ENCODE results near the gene FASLG. TPM values are rescaled to one million over a fixed set of nuclear protein-coding genes. Genes with fewer than 3 reads are reported as not detected.

The FASLG gene
- total and polyA plus RNA-seq, 2 experiments from 2014 or later, result not detected

- Histone ChIP-seq H3K9me2 (replicated peaks; ENCODE audit: insufficient read depth) (no peaks in the 10 kb centered on the region), H3K4me1 (ENCODE audit: insufficient read depth) (no peaks in the 10 kb centered on the region), H3K27me3 (no peaks in the 10 kb centered on the region), H3K36me3 (replicated peaks; ENCODE audit: insufficient read depth, low read depth) (no peaks in the 10 kb centered on the region), H3K9me3 (ENCODE audit: low read depth) (no peaks in the 10 kb centered on the region), H3K4me2 (no peak overlapping the region), H4K20me1 (ENCODE audit: insufficient read depth, poor library complexity, severe bottlenecking) (no peaks in the 10 kb centered on the region), H3K4me3 (no peak overlapping the region), H3K27ac (no peak overlapping the region), H3K79me2 (no peaks in the 10 kb centered on the region), H2AFZ (no peak overlapping the region)
- TF ChIP-seq EZH2phosphoT487 (IDR thresholded peaks at IDR 0.05; ENCODE audit: low read depth, severe bottlenecking, unreplicated experiment) (no peak), EZH2 (IDR thresholded peaks at IDR 0.05; ENCODE audit: borderline replicate concordance) (no peak), CTCF (IDR thresholded peaks at IDR 0.05; ENCODE audit: poor library complexity) (no peak)
- WGBS (ENCODE audit: low lambda C conversion rate, missing lambda C conversion rate), result 72% methylated on average over 3 of the region's 3 CpGs
- DNase-seq (ENCODE audit: low spot score), result no peak
Measured at GRCh38 chr1:172630868-172631267, 28.0 kb upstream of the FASLG start.

- Histone ChIP-seq H3K36me3 (replicated peaks; ENCODE audit: insufficient read depth, low read depth) (no peaks in the 10 kb centered on the region), H3K27ac (no peak overlapping the region), H3K9me3 (ENCODE audit: low read depth) (no peaks in the 10 kb centered on the region), H3K79me2 (no peaks in the 10 kb centered on the region), H2AFZ (no peak overlapping the region), H3K9me2 (replicated peaks; ENCODE audit: insufficient read depth) (no peaks in the 10 kb centered on the region), H3K27me3 (no peaks in the 10 kb centered on the region), H3K4me3 (no peak overlapping the region), H4K20me1 (ENCODE audit: insufficient read depth, poor library complexity, severe bottlenecking) (no peaks in the 10 kb centered on the region), H3K4me1 (ENCODE audit: insufficient read depth) (peaks cover 4% of the 10 kb centered on the region), H3K4me2 (no peak overlapping the region)
- no peak for DNase-seq (ENCODE audit: low spot score)
- TF ChIP-seq EZH2phosphoT487 (IDR thresholded peaks at IDR 0.05; ENCODE audit: low read depth, severe bottlenecking, unreplicated experiment), result no peak
- 93% methylated on average over 2 of the region's 2 CpGs for WGBS (ENCODE audit: low lambda C conversion rate, missing lambda C conversion rate)
Measured at GRCh38 chr1:172637522-172637921, 21.4 kb upstream of the FASLG start.

GRCh38 chr1:172638249-172638648 is 20.7 kb upstream of the FASLG start:
- Histone ChIP-seq H3K9me2 (replicated peaks; ENCODE audit: insufficient read depth) (no peaks in the 10 kb centered on the region), H3K27me3 (no peaks in the 10 kb centered on the region), H3K4me2 (no peak overlapping the region), H3K79me2 (no peaks in the 10 kb centered on the region), H3K36me3 (replicated peaks; ENCODE audit: insufficient read depth, low read depth) (no peaks in the 10 kb centered on the region), H3K9me3 (ENCODE audit: low read depth) (no peaks in the 10 kb centered on the region), H3K4me1 (ENCODE audit: insufficient read depth) (peaks cover 4% of the 10 kb centered on the region), H3K27ac (peak overlapping the region; percentile 50), H3K4me3 (no peak overlapping the region), H4K20me1 (ENCODE audit: insufficient read depth, poor library complexity, severe bottlenecking) (no peaks in the 10 kb centered on the region), H2AFZ (no peak overlapping the region)
- TF ChIP-seq EZH2phosphoT487 (IDR thresholded peaks at IDR 0.05; ENCODE audit: low read depth, severe bottlenecking, unreplicated experiment) (no peak), CTCF (IDR thresholded peaks at IDR 0.05; ENCODE audit: poor library complexity) (no peak), EZH2 (IDR thresholded peaks at IDR 0.05; ENCODE audit: borderline replicate concordance) (no peak)
- WGBS (ENCODE audit: low lambda C conversion rate, missing lambda C conversion rate), result 94% methylated on average over 2 of the region's 2 CpGs
- DNase-seq (ENCODE audit: low spot score), result no peak

GRCh38 chr1:172638885-172639831 is 19.7 kb upstream of the FASLG start:
- H2AFZ ChIP-seq, result peak overlapping the region; percentile 37
- H3K9me2 ChIP-seq (replicated peaks; ENCODE audit: insufficient read depth), result no peaks in the 10 kb centered on the region
- H3K4me2 ChIP-seq, result no peak overlapping the region
- no peaks in the 10 kb centered on the region for H3K9me3 ChIP-seq (ENCODE audit: low read depth)
- no peaks in the 10 kb centered on the region for H3K36me3 ChIP-seq (replicated peaks; ENCODE audit: insufficient read depth, low read depth)
- no peak for DNase-seq (ENCODE audit: low spot score)
- peak overlapping the region; percentile 56 for H3K27ac ChIP-seq
- no peaks in the 10 kb centered on the region for H3K79me2 ChIP-seq
- H4K20me1 ChIP-seq (ENCODE audit: insufficient read depth, poor library complexity, severe bottlenecking), result no peaks in the 10 kb centered on the region
- WGBS (ENCODE audit: low lambda C conversion rate, missing lambda C conversion rate), result 74% methylated on average over 9 of the region's 9 CpGs
- no peaks in the 10 kb centered on the region for H3K27me3 ChIP-seq
- H3K4me3 ChIP-seq, result no peak overlapping the region
- TF ChIP-seq EZH2phosphoT487 (IDR thresholded peaks at IDR 0.05; ENCODE audit: low read depth, severe bottlenecking, unreplicated experiment) (no peak), EZH2 (IDR thresholded peaks at IDR 0.05; ENCODE audit: borderline replicate concordance) (no peak), CTCF (IDR thresholded peaks at IDR 0.05; ENCODE audit: poor library complexity) (no peak)
- peaks cover 4% of the 10 kb centered on the region for H3K4me1 ChIP-seq (ENCODE audit: insufficient read depth)

Data from hepatocyte (in vitro differentiated cells).